Measurements from ENCODE around the gene ORMDL3.

DNA sequence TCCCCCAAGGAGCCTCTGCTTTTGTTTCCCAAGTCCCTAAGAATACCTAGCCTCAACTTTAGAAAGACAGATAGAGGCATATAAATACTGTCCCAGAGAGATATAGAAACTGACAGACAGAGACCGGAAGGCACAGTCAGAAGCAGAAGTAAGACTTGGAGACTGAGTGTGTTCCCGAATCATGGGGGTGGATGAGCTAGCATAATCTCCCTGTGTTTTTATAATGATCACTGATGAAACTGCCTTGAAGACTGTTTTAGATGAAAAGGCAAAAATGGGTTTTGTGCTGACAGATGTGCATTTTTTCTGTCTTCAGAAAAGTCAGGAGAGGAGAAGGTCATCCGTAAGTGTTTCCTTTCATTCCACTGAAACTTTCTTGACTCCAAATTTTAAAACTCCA is 44.9 kb upstream of the ORMDL3 start:
- TF ChIP-seq, protein P1, sequence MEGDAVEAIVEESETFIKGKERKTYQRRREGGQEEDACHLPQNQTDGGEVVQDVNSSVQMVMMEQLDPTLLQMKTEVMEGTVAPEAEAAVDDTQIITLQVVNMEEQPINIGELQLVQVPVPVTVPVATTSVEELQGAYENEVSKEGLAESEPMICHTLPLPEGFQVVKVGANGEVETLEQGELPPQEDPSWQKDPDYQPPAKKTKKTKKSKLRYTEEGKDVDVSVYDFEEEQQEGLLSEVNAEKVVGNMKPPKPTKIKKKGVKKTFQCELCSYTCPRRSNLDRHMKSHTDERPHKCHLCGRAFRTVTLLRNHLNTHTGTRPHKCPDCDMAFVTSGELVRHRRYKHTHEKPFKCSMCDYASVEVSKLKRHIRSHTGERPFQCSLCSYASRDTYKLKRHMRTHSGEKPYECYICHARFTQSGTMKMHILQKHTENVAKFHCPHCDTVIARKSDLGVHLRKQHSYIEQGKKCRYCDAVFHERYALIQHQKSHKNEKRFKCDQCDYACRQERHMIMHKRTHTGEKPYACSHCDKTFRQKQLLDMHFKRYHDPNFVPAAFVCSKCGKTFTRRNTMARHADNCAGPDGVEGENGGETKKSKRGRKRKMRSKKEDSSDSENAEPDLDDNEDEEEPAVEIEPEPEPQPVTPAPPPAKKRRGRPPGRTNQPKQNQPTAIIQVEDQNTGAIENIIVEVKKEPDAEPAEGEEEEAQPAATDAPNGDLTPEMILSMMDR (IDR thresholded peaks at IDR 0.05) = no peak
- no peak for TF ChIP-seq POLR2A (IDR thresholded peaks at IDR 0.05)
